ENCODE data around the gene ATP9B. TPM values are rescaled to one million over a fixed set of nuclear protein-coding genes. Genes with fewer than 3 reads are reported as not detected.

ATP9B gene
- total and polyA plus RNA-seq, 9 donors: 11.2 to 31.2 (median 16.0) TPM

GRCh38 chr18:79413426-79413825 lies 344.2 kb downstream of the ATP9B start:
- Histone ChIP-seq H3K4me3 (ENCODE audit: low read length) (no peak overlapping the region), H3K27ac (ENCODE audit: low read length) (no peak overlapping the region), H3K27me3 (ENCODE audit: control insufficient read depth, insufficient read depth, low read length) (no peaks in the 10 kb centered on the region), H3K9me3 (replicated peaks; ENCODE audit: control insufficient read depth, low read depth, low read length) (no peaks in the 10 kb centered on the region), H3K36me3 (ENCODE audit: control insufficient read depth, insufficient read depth, low read length) (peaks cover 36% of the 10 kb centered on the region), H3K4me1 (ENCODE audit: control insufficient read depth, insufficient read depth, low read length) (peaks cover 11% of the 10 kb centered on the region)
- WGBS (ENCODE audit: insufficient coverage): 91% methylated on average over 16 of the region's 16 CpGs
- DNase-seq: no peak

- H3K36me3 ChIP-seq (ENCODE audit: control insufficient read depth, insufficient read depth, low read length): peaks cover 36% of the 10 kb centered on the region
- peaks cover 14% of the 10 kb centered on the region for H3K4me1 ChIP-seq (ENCODE audit: control insufficient read depth, insufficient read depth, low read length)
- H3K9me3 ChIP-seq (replicated peaks; ENCODE audit: control insufficient read depth, low read depth, low read length): no peaks in the 10 kb centered on the region
- H3K27ac ChIP-seq (ENCODE audit: low read length): no peak overlapping the region
- no peak for DNase-seq
- WGBS (ENCODE audit: insufficient coverage): 67% methylated on average over 8 of the region's 9 CpGs
- H3K27me3 ChIP-seq (ENCODE audit: control insufficient read depth, insufficient read depth, low read length): no peaks in the 10 kb centered on the region
- no peak overlapping the region for H3K4me3 ChIP-seq (ENCODE audit: low read length)
These were observed 344.7 kb downstream of the ATP9B start for GRCh38 chr18:79413901-79414300.

- H3K36me3 ChIP-seq (ENCODE audit: control insufficient read depth, insufficient read depth, low read length): peaks cover 33% of the 10 kb centered on the region
- no peak overlapping the region for H3K27ac ChIP-seq (ENCODE audit: low read length)
- peaks cover 14% of the 10 kb centered on the region for H3K4me1 ChIP-seq (ENCODE audit: control insufficient read depth, insufficient read depth, low read length)
- WGBS (ENCODE audit: insufficient coverage): 82% methylated on average over 19 of the region's 24 CpGs
- H3K9me3 ChIP-seq (replicated peaks; ENCODE audit: control insufficient read depth, low read depth, low read length): no peaks in the 10 kb centered on the region
- H3K4me3 ChIP-seq (ENCODE audit: low read length): no peak overlapping the region
- DNase-seq: no peak
- H3K27me3 ChIP-seq (ENCODE audit: control insufficient read depth, insufficient read depth, low read length): no peaks in the 10 kb centered on the region
These were observed 347.0 kb downstream of the ATP9B start for GRCh38 chr18:79416022-79416676.

GRCh38 chr18:79416677-79417052 lies 347.5 kb downstream of the ATP9B start:
- H3K27ac ChIP-seq (ENCODE audit: low read length): no peak overlapping the region
- H3K4me1 ChIP-seq (ENCODE audit: control insufficient read depth, insufficient read depth, low read length): peaks cover 16% of the 10 kb centered on the region
- H3K9me3 ChIP-seq (replicated peaks; ENCODE audit: control insufficient read depth, low read depth, low read length): no peaks in the 10 kb centered on the region
- DNase-seq: no peak
- WGBS (ENCODE audit: insufficient coverage): 88% methylated on average over 11 of the region's 12 CpGs
- H3K36me3 ChIP-seq (ENCODE audit: control insufficient read depth, insufficient read depth, low read length): peaks cover 34% of the 10 kb centered on the region
- H3K27me3 ChIP-seq (ENCODE audit: control insufficient read depth, insufficient read depth, low read length): no peaks in the 10 kb centered on the region
- no peak overlapping the region for H3K4me3 ChIP-seq (ENCODE audit: low read length)

- DNase-seq: no peak
- no peak overlapping the region for H3K27ac ChIP-seq (ENCODE audit: low read length)
These were observed 349.0 kb downstream of the ATP9B start for GRCh38 chr18:79418236-79418635.

GRCh38 chr18:79418642-79419041 lies 349.4 kb downstream of the ATP9B start:
- Histone ChIP-seq H3K4me3 (ENCODE audit: low read length) (no peak overlapping the region), H3K4me1 (ENCODE audit: control insufficient read depth, insufficient read depth, low read length) (peaks cover 28% of the 10 kb centered on the region), H3K36me3 (ENCODE audit: control insufficient read depth, insufficient read depth, low read length) (peaks cover 26% of the 10 kb centered on the region), H3K27ac (ENCODE audit: low read length) (no peak overlapping the region), H3K9me3 (replicated peaks; ENCODE audit: control insufficient read depth, low read depth, low read length) (no peaks in the 10 kb centered on the region), H3K27me3 (ENCODE audit: control insufficient read depth, insufficient read depth, low read length) (no peaks in the 10 kb centered on the region)
- WGBS (ENCODE audit: insufficient coverage): 66% methylated on average over 8 of the region's 11 CpGs
- DNase-seq: no peak

More at GRCh38 chr18:79418236-79418635, 349.0 kb downstream of the ATP9B start:
- Histone ChIP-seq H3K4me3 (ENCODE audit: low read length) (no peak overlapping the region), H3K4me1 (ENCODE audit: control insufficient read depth, insufficient read depth, low read length) (peaks cover 24% of the 10 kb centered on the region), H3K27me3 (ENCODE audit: control insufficient read depth, insufficient read depth, low read length) (no peaks in the 10 kb centered on the region), H3K9me3 (replicated peaks; ENCODE audit: control insufficient read depth, low read depth, low read length) (no peaks in the 10 kb centered on the region), H3K36me3 (ENCODE audit: control insufficient read depth, insufficient read depth, low read length) (peaks cover 30% of the 10 kb centered on the region)
- WGBS (ENCODE audit: insufficient coverage): 90% methylated on average over 19 of the region's 19 CpGs

- WGBS (ENCODE audit: insufficient coverage): 72% methylated on average over 37 of the region's 48 CpGs
- no peak overlapping the region for H3K4me3 ChIP-seq (ENCODE audit: low read length)
- H3K36me3 ChIP-seq (ENCODE audit: control insufficient read depth, insufficient read depth, low read length): peaks cover 19% of the 10 kb centered on the region
- H3K27me3 ChIP-seq (ENCODE audit: control insufficient read depth, insufficient read depth, low read length): no peaks in the 10 kb centered on the region
- DNase-seq: no peak
- H3K27ac ChIP-seq (ENCODE audit: low read length): no peak overlapping the region
- no peaks in the 10 kb centered on the region for H3K9me3 ChIP-seq (replicated peaks; ENCODE audit: control insufficient read depth, low read depth, low read length)
- peaks cover 35% of the 10 kb centered on the region for H3K4me1 ChIP-seq (ENCODE audit: control insufficient read depth, insufficient read depth, low read length)
These were observed 351.0 kb downstream of the ATP9B start for GRCh38 chr18:79420033-79420745.

- H3K4me1 ChIP-seq (ENCODE audit: control insufficient read depth, insufficient read depth, low read length): peaks cover 31% of the 10 kb centered on the region
- no peaks in the 10 kb centered on the region for H3K27me3 ChIP-seq (ENCODE audit: control insufficient read depth, insufficient read depth, low read length)
- WGBS (ENCODE audit: insufficient coverage): 88% methylated on average over 25 of the region's 26 CpGs
These were observed 352.2 kb downstream of the ATP9B start for GRCh38 chr18:79421275-79421857.

GRCh38 chr18:79422022-79422782 lies 353.0 kb downstream of the ATP9B start:
- Histone ChIP-seq H3K36me3 (ENCODE audit: control insufficient read depth, insufficient read depth, low read length) (peaks cover 19% of the 10 kb centered on the region), H3K4me1 (ENCODE audit: control insufficient read depth, insufficient read depth, low read length) (peaks cover 34% of the 10 kb centered on the region), H3K27ac (ENCODE audit: low read length) (no peak overlapping the region), H3K9me3 (replicated peaks; ENCODE audit: control insufficient read depth, low read depth, low read length) (no peaks in the 10 kb centered on the region), H3K4me3 (ENCODE audit: low read length) (no peak overlapping the region), H3K27me3 (ENCODE audit: control insufficient read depth, insufficient read depth, low read length) (no peaks in the 10 kb centered on the region)
- DNase-seq: no peak
- WGBS (ENCODE audit: insufficient coverage): 73% methylated on average over 19 of the region's 24 CpGs

More at GRCh38 chr18:79421275-79421857, 352.2 kb downstream of the ATP9B start:
- no peak overlapping the region for H3K27ac ChIP-seq (ENCODE audit: low read length)
- H3K4me3 ChIP-seq (ENCODE audit: low read length): no peak overlapping the region
- DNase-seq: no peak
- H3K36me3 ChIP-seq (ENCODE audit: control insufficient read depth, insufficient read depth, low read length): peaks cover 19% of the 10 kb centered on the region
- H3K9me3 ChIP-seq (replicated peaks; ENCODE audit: control insufficient read depth, low read depth, low read length): no peaks in the 10 kb centered on the region

GRCh38 chr18:79422783-79423165 lies 353.6 kb downstream of the ATP9B start:
- no peak overlapping the region for H3K4me3 ChIP-seq (ENCODE audit: low read length)
- peaks cover 35% of the 10 kb centered on the region for H3K4me1 ChIP-seq (ENCODE audit: control insufficient read depth, insufficient read depth, low read length)
- no peak for DNase-seq
- no peak overlapping the region for H3K27ac ChIP-seq (ENCODE audit: low read length)
- no peaks in the 10 kb centered on the region for H3K27me3 ChIP-seq (ENCODE audit: control insufficient read depth, insufficient read depth, low read length)
- H3K9me3 ChIP-seq (replicated peaks; ENCODE audit: control insufficient read depth, low read depth, low read length): no peaks in the 10 kb centered on the region
- 72% methylated on average over 12 of the region's 12 CpGs for WGBS (ENCODE audit: insufficient coverage)
- H3K36me3 ChIP-seq (ENCODE audit: control insufficient read depth, insufficient read depth, low read length): peaks cover 19% of the 10 kb centered on the region
